ENCODE results near the gene SNX2. TPM values are rescaled to one million over a fixed set of nuclear protein-coding genes. Genes with fewer than 3 reads are reported as not detected.
"Not testable (repeated sequence)": the region's sequence is repeated elsewhere in the genome, so short reads cannot be mapped to it uniquely, and the experiment has no call there.

The SNX2 gene
- total RNA-seq, 1 donor from 2014 or later: 57.0 TPM

- no peaks in the 10 kb centered on the region for H3K4me1 Mint-ChIP-seq (ENCODE audit: low read depth)
- TF ChIP-seq CTCF (IDR thresholded peaks at IDR 0.05; ENCODE audit: unreplicated experiment): no peak
- H3K27me3 Mint-ChIP-seq: no peaks in the 10 kb centered on the region
- DNase-seq (ENCODE audit: low spot score, unreplicated experiment): no peak
- no peaks in the 10 kb centered on the region for H3K36me3 Mint-ChIP-seq (ENCODE audit: insufficient read depth)
- no peak overlapping the region for H3K4me3 Mint-ChIP-seq (ENCODE audit: low read depth)
- no peak overlapping the region for H3K27ac Mint-ChIP-seq
- no peaks in the 10 kb centered on the region for H3K9me3 Mint-ChIP-seq (ENCODE audit: low read depth)
Measured at GRCh38 chr5:122757285-122757684, 17.6 kb upstream of the SNX2 start.

GRCh38 chr5:122759241-122760070, 15.4 kb upstream of the SNX2 start:
- Mint-ChIP-seq H3K4me1 (ENCODE audit: low read depth) (no peaks in the 10 kb centered on the region), H3K27ac (no peak overlapping the region), H3K36me3 (ENCODE audit: insufficient read depth) (no peaks in the 10 kb centered on the region), H3K27me3 (no peaks in the 10 kb centered on the region), H3K4me3 (ENCODE audit: low read depth) (no peak overlapping the region), H3K9me3 (ENCODE audit: low read depth) (no peaks in the 10 kb centered on the region)
- no peak for TF ChIP-seq CTCF (IDR thresholded peaks at IDR 0.05; ENCODE audit: unreplicated experiment)
- no peak for DNase-seq (ENCODE audit: low spot score, unreplicated experiment)

- Mint-ChIP-seq H3K36me3 (ENCODE audit: insufficient read depth) (no peaks in the 10 kb centered on the region), H3K27ac (no peak overlapping the region), H3K4me1 (ENCODE audit: low read depth) (no peaks in the 10 kb centered on the region), H3K27me3 (no peaks in the 10 kb centered on the region), H3K4me3 (ENCODE audit: low read depth) (no peak overlapping the region), H3K9me3 (ENCODE audit: low read depth) (no peaks in the 10 kb centered on the region)
- DNase-seq (ENCODE audit: low spot score, unreplicated experiment): no peak
- no peak for TF ChIP-seq CTCF (IDR thresholded peaks at IDR 0.05; ENCODE audit: unreplicated experiment)
Measured at GRCh38 chr5:122760236-122760635, 14.6 kb upstream of the SNX2 start.

- DNase-seq (ENCODE audit: low spot score, unreplicated experiment): no peak
- no peak overlapping the region for H3K4me3 Mint-ChIP-seq (ENCODE audit: low read depth)
- H3K4me1 Mint-ChIP-seq (ENCODE audit: low read depth): peaks cover 1% of the 10 kb centered on the region
- no peaks in the 10 kb centered on the region for H3K27me3 Mint-ChIP-seq
- no peaks in the 10 kb centered on the region for H3K9me3 Mint-ChIP-seq (ENCODE audit: low read depth)
- TF ChIP-seq CTCF (IDR thresholded peaks at IDR 0.05; ENCODE audit: unreplicated experiment): no peak
- H3K36me3 Mint-ChIP-seq (ENCODE audit: insufficient read depth): no peaks in the 10 kb centered on the region
- no peak overlapping the region for H3K27ac Mint-ChIP-seq
Measured at GRCh38 chr5:122761115-122761514, 13.8 kb upstream of the SNX2 start.

- not testable (repeated sequence) for H3K27ac Mint-ChIP-seq; H3K36me3 Mint-ChIP-seq (ENCODE audit: insufficient read depth); H3K4me1 Mint-ChIP-seq (ENCODE audit: low read depth); H3K4me3 Mint-ChIP-seq (ENCODE audit: low read depth); DNase-seq (ENCODE audit: low spot score, unreplicated experiment); H3K27me3 Mint-ChIP-seq; H3K9me3 Mint-ChIP-seq (ENCODE audit: low read depth)
Measured at GRCh38 chr5:122761896-122762295, 13.0 kb upstream of the SNX2 start.

GRCh38 chr5:122766130-122766529, 8.8 kb upstream of the SNX2 start:
- Mint-ChIP-seq H3K27me3 (no peaks in the 10 kb centered on the region), H3K27ac (no peak overlapping the region), H3K9me3 (ENCODE audit: low read depth) (no peaks in the 10 kb centered on the region), H3K36me3 (ENCODE audit: insufficient read depth) (no peaks in the 10 kb centered on the region), H3K4me1 (ENCODE audit: low read depth) (peaks cover 4% of the 10 kb centered on the region), H3K4me3 (ENCODE audit: low read depth) (no peak overlapping the region)
- TF ChIP-seq CTCF (IDR thresholded peaks at IDR 0.05; ENCODE audit: unreplicated experiment): no peak
- no peak for DNase-seq (ENCODE audit: low spot score, unreplicated experiment)
